ENCODE data around the gene STX18. TPM values are rescaled to one million over a fixed set of nuclear protein-coding genes. Genes with fewer than 3 reads are reported as not detected.

STX18 gene
- total and polyA plus RNA-seq, 2 experiments from 2014 or later = 15.9 to 18.1 TPM

GRCh38 chr4:4519297-4519894 lies 22.5 kb downstream of the STX18 start:
- Mint-ChIP-seq H3K4me1 (peaks cover 15% of the 10 kb centered on the region), H3K27ac (no peak overlapping the region)

GRCh38 chr4:4518747-4519146 lies 23.1 kb downstream of the STX18 start:
- Mint-ChIP-seq H3K9me3 (no peaks in the 10 kb centered on the region), H3K27me3 (ENCODE audit: insufficient read depth, low read depth, poor library complexity) (no peaks in the 10 kb centered on the region), H3K27ac (no peak overlapping the region), H3K36me3 (ENCODE audit: low read depth) (no peaks in the 10 kb centered on the region), H3K4me1 (peaks cover 11% of the 10 kb centered on the region), H3K4me3 (no peak overlapping the region)
- Histone ChIP-seq H3K36me3 (ENCODE audit: insufficient read depth) (no peaks in the 10 kb centered on the region), H3K4me2 (no peak overlapping the region), H3K9me2 (ENCODE audit: insufficient read depth) (no peaks in the 10 kb centered on the region), H3K79me2 (replicated peaks; ENCODE audit: insufficient read depth) (peaks cover 16% of the 10 kb centered on the region; the same call in 1 of the 2 replicates), H3K4me1 (ENCODE audit: insufficient read depth) (peaks cover 9% of the 10 kb centered on the region), H4K20me1 (replicated peaks; ENCODE audit: insufficient read depth) (no peaks in the 10 kb centered on the region; the same call in none of the 2 replicates), H3K27me3 (ENCODE audit: insufficient read depth) (no peaks in the 10 kb centered on the region), H2AFZ (no peak overlapping the region), H3K4me3 (no peak overlapping the region), H3F3A (replicated peaks; ENCODE audit: low read depth) (no peaks in the 10 kb centered on the region), H3K27ac (ENCODE audit: low read depth) (no peak overlapping the region)
- DNase-seq (ENCODE audit: low spot score) (no peak), ATAC-seq (no peak)
- TF ChIP-seq REST (IDR thresholded peaks at IDR 0.05; ENCODE audit: unreplicated experiment) (no peak), NANOG (IDR thresholded peaks at IDR 0.05; ENCODE audit: borderline replicate concordance) (no peak), EZH2phosphoT487 (IDR thresholded peaks at IDR 0.05; ENCODE audit: unreplicated experiment) (no peak), POLR2AphosphoS5 (IDR thresholded peaks at IDR 0.05; ENCODE audit: low read depth) (no peak), ZNF331 (CRISPR knock-in tag; IDR thresholded peaks at IDR 0.05; ENCODE audit: low read depth) (no peak), STAT1 (IDR thresholded peaks at IDR 0.05; ENCODE audit: unreplicated experiment) (no peak)

More at GRCh38 chr4:4519297-4519894, 22.5 kb downstream of the STX18 start:
- H3K27me3 ChIP-seq (ENCODE audit: insufficient read depth) = no peaks in the 10 kb centered on the region
- H3K4me2 ChIP-seq = no peak overlapping the region
- H3K4me3 ChIP-seq = no peak overlapping the region
- no peaks in the 10 kb centered on the region for H3K9me3 Mint-ChIP-seq
- no peaks in the 10 kb centered on the region for H3K36me3 ChIP-seq (ENCODE audit: insufficient read depth)
- H4K20me1 ChIP-seq (replicated peaks; ENCODE audit: insufficient read depth) = no peaks in the 10 kb centered on the region; the same call in none of the 2 replicates
- H3K27ac ChIP-seq (ENCODE audit: low read depth) = no peak overlapping the region
- no peak overlapping the region for H2AFZ ChIP-seq
- no peaks in the 10 kb centered on the region for H3K36me3 Mint-ChIP-seq (ENCODE audit: low read depth)
- DNase-seq (ENCODE audit: low spot score) (peak; percentile 67), ATAC-seq (peak; percentile 31; the same call in 2 of the 3 replicates)
- no peaks in the 10 kb centered on the region for H3K9me2 ChIP-seq (ENCODE audit: insufficient read depth)
- peaks cover 9% of the 10 kb centered on the region for H3K4me1 ChIP-seq (ENCODE audit: insufficient read depth)
- no peaks in the 10 kb centered on the region for H3F3A ChIP-seq (replicated peaks; ENCODE audit: low read depth)
- TF ChIP-seq CTCF (conservative IDR thresholded peaks at IDR 0.05; ENCODE audit: low read depth in 2 of 2) (peak; percentile 47 to 77), ZNF114 (CRISPR knock-in tag; IDR thresholded peaks at IDR 0.05) (no peak)
- no peak overlapping the region for H3K4me3 Mint-ChIP-seq
- no peaks in the 10 kb centered on the region for H3K27me3 Mint-ChIP-seq (ENCODE audit: insufficient read depth, low read depth, poor library complexity)
- peaks cover 16% of the 10 kb centered on the region; the same call in 1 of the 2 replicates for H3K79me2 ChIP-seq (replicated peaks; ENCODE audit: insufficient read depth)
